NCI-H524 treated with DMSO at 0.1 percent for 48 hours (cell line): ENCODE results near the gene KLHL1.
"Not testable (repeated sequence)": the region's sequence is repeated elsewhere in the genome, so short reads cannot be mapped to it uniquely, and the experiment has no call there.

Experiments used
- DNase-seq: peaks from one replicate; lab custom pipeline; 2025; lab: John Stamatoyannopoulos, UW

KLHL1 gene

GRCh38 chr13:70108356-70109105 is at the start of gene KLHL1:
TSS of gene KLHL1 (minus strand) at chr13:70108452. CDS start at chr13:70107699, 753 bp downstream.
- no peak for DNase-seq

GRCh38 chr13:70142658-70143057 is 34.4 kb upstream of the KLHL1 start:
- DNase-seq, result not testable (repeated sequence)

- DNase-seq, result no peak
Measured at GRCh38 chr13:70128098-70128497, 19.8 kb upstream of the KLHL1 start.

- DNase-seq, result no peak
Measured at GRCh38 chr13:70125693-70126092, 17.4 kb upstream of the KLHL1 start.

GRCh38 chr13:70117338-70117905 is 9.2 kb upstream of the KLHL1 start:
- DNase-seq, result no peak

GRCh38 chr13:70107498-70108281 is 562 bp downstream of the KLHL1 start, which contains the start of gene ATXN8OS:
TSS of gene ATXN8OS (plus strand) at chr13:70107826.
- no peak for DNase-seq

GRCh38 chr13:70107125-70107497 is 1.1 kb downstream of the KLHL1 start:
- DNase-seq, result no peak

GRCh38 chr13:70104481-70104880 is 3.8 kb downstream of the KLHL1 start:
- no peak for DNase-seq

GRCh38 chr13:70098669-70099068 is 9.6 kb downstream of the KLHL1 start:
- DNase-seq, result no peak

GRCh38 chr13:70090036-70090723 is 18.1 kb downstream of the KLHL1 start:
- no peak for DNase-seq

GRCh38 chr13:70088926-70089325 is 19.3 kb downstream of the KLHL1 start:
- DNase-seq, result no peak

- DNase-seq, result no peak
Measured at GRCh38 chr13:70087247-70087646, 21.0 kb downstream of the KLHL1 start.

- DNase-seq, result no peak
Measured at GRCh38 chr13:70080012-70080411, 28.2 kb downstream of the KLHL1 start.

GRCh38 chr13:70054572-70054971 is 53.7 kb downstream of the KLHL1 start:
- DNase-seq, result no peak

GRCh38 chr13:70051531-70051930 is 56.7 kb downstream of the KLHL1 start:
- no peak for DNase-seq

GRCh38 chr13:70043685-70044084 is 64.6 kb downstream of the KLHL1 start:
- no peak for DNase-seq

- DNase-seq, result no peak
Measured at GRCh38 chr13:70042193-70042592, 66.1 kb downstream of the KLHL1 start.

GRCh38 chr13:70034286-70034685 is 74.0 kb downstream of the KLHL1 start:
- no peak for DNase-seq

- DNase-seq, result no peak
Measured at GRCh38 chr13:70027551-70027950, 80.7 kb downstream of the KLHL1 start.

GRCh38 chr13:70023516-70023915 is 84.7 kb downstream of the KLHL1 start:
- DNase-seq, result no peak

GRCh38 chr13:70022646-70023045 is 85.6 kb downstream of the KLHL1 start:
- no peak for DNase-seq

- DNase-seq, result no peak
Measured at GRCh38 chr13:70016116-70016515, 92.1 kb downstream of the KLHL1 start.
